Measurements from ENCODE around the gene PRM2.
"Not testable (repeated sequence)": the region's sequence is repeated elsewhere in the genome, so short reads cannot be mapped to it uniquely, and the experiment has no call there.

The PRM2 gene

GRCh38 chr16:11310997-11311561, 34.8 kb upstream of the PRM2 start:
- Mint-ChIP-seq H3K27ac (peak overlapping the region; percentile 81), H3K27me3 (no peaks in the 10 kb centered on the region), H3K4me3 (peak overlapping the region; percentile 49), H3K4me1 (peaks cover 83% of the 10 kb centered on the region), H3K36me3 (no peaks in the 10 kb centered on the region), H3K9me3 (peaks cover 3% of the 10 kb centered on the region)
- ATAC-seq, result peak; percentile 69

- peaks cover 83% of the 10 kb centered on the region for H3K4me1 Mint-ChIP-seq
- H3K36me3 Mint-ChIP-seq, result no peaks in the 10 kb centered on the region
- H3K4me3 Mint-ChIP-seq, result peak overlapping the region; percentile 46
- no peaks in the 10 kb centered on the region for H3K27me3 Mint-ChIP-seq
- peaks cover 3% of the 10 kb centered on the region for H3K9me3 Mint-ChIP-seq
- peak overlapping the region; percentile 81 for H3K27ac Mint-ChIP-seq
- ATAC-seq, result no peak
Observed at GRCh38 chr16:11310634-11310977, 34.3 kb upstream of the PRM2 start.

DNA sequence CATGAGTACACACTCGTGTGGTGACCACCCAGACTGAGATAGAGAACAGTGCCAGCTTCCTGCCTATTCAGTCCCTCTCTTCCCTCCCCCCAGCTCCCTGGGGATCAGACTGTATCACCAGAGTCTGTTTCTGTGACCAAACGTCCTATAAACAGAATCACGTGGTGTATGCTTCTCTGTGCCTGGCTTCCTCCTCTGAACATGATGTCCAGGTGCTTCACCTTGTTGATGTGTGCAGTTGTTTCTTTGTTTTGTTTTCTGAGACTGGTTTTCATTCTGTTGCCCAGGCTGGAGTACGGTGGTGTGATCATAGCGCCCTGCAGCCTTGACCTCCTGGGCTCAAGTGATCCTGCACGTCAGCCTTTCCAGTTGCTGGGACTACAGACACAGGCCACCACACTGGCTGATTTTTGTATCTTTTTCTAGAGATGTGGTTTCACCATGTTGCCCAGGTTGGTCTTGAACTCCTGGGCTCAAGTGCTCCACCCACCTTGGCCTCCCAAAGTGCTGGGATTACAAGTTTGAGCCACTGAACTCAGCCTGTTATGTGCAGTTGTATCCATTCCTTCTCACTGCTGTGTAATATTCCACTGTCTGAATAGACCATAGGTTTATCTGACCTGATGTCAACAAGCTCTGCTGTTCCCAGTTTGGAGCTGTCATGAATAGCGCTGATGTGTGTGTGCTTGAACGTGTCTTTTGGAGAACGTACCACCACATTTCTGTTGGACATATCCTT, 33.8 kb upstream of the PRM2 start:
- H3K9me3 Mint-ChIP-seq, result peaks cover 3% of the 10 kb centered on the region
- no peaks in the 10 kb centered on the region for H3K27me3 Mint-ChIP-seq
- H3K4me1 Mint-ChIP-seq, result peaks cover 82% of the 10 kb centered on the region
- H3K4me3 Mint-ChIP-seq, result peak overlapping the region; percentile 37
- H3K36me3 Mint-ChIP-seq, result no peaks in the 10 kb centered on the region
- H3K27ac Mint-ChIP-seq, result peak overlapping the region; percentile 81
- peak; percentile 76 for ATAC-seq

- Mint-ChIP-seq H3K4me1 (peaks cover 68% of the 10 kb centered on the region), H3K27ac (peak overlapping the region; percentile 81), H3K36me3 (no peaks in the 10 kb centered on the region), H3K4me3 (peak overlapping the region; percentile 49), H3K27me3 (no peaks in the 10 kb centered on the region), H3K9me3 (peaks cover 3% of the 10 kb centered on the region)
- peak; percentile 81 for ATAC-seq
Observed at GRCh38 chr16:11308493-11309283, 32.4 kb upstream of the PRM2 start.

DNA sequence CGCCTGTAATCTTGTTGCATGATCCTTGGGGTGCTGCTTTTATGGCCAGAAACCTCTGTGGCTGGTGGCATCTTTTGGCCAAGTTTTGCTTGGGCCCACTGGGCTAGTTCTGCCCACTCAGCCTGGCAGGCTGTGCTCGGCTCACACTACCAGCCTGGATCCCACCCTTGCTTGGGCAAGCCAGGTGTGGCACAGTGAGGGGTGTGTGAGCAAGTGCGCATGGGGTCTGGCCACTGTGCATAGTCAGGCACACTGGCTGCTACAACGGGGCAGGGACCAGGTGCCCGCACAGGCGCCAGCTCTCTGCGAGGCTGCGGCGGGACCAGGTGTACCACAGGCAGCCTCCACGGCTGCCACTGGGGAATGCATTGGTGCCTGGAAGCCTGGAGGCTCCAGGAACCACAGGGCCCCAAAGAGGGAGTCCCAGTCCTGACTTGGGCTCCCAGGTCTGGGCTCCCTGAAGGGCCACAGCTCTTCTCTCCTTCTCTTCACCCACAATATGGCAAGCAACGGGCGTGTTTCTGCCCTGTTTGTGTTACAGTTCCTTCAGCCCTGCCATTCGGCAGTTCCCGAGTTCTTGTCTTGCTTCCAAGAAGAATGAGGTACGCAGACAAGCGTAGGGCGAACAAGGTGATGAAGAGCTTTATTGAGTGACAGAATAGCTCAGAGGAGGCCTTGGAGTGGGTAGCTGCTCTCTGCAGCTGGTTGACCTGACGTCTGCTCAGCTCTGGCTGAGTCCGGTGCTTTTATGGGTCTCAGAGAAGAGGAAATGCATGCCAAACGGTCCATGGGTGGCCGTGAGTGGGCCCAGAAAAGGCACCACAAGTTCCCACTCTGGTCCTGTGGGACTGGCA, 31.6 kb upstream of the PRM2 start:
- Mint-ChIP-seq H3K27me3 (no peaks in the 10 kb centered on the region), H3K9me3 (peaks cover 3% of the 10 kb centered on the region), H3K27ac (peak overlapping the region; percentile 81), H3K4me3 (no peak overlapping the region), H3K36me3 (no peaks in the 10 kb centered on the region), H3K4me1 (peaks cover 65% of the 10 kb centered on the region)
- ATAC-seq, result no peak

DNA sequence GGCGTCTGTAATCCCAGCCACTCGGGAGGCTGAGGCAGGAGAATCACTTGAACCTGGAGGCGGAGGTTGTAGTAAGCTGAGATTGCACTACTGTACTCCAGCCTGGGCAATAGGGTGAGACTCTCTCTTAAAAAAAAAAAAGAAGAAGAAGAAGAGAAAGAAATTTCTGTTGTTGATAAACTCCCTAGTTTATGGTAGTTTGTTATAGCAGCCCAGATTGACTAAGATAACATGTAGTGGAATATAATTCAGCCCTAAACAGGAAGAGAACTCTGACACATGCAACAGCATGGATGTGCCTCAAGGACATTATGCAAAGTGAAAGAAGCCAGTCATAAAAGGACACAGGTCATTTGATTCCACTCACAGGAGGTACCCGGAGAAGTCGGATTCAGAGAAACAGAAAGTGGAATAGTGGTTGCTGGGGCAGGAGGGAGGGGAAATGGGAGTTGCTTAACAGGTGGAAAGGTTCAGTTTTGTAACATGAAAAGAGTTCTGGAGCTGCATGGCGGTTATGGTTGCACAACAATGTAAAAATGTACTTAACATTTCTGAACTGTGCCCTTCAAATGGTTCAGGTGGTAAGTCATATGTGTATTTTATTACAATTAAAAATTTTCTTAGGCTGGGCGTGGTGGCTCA, 30.8 kb upstream of the PRM2 start:
- Mint-ChIP-seq H3K4me3 (no peak overlapping the region), H3K36me3 (no peaks in the 10 kb centered on the region), H3K4me1 (peaks cover 58% of the 10 kb centered on the region), H3K27me3 (no peaks in the 10 kb centered on the region), H3K27ac (peak overlapping the region; percentile 81), H3K9me3 (peaks cover 3% of the 10 kb centered on the region)
- no peak for ATAC-seq

DNA sequence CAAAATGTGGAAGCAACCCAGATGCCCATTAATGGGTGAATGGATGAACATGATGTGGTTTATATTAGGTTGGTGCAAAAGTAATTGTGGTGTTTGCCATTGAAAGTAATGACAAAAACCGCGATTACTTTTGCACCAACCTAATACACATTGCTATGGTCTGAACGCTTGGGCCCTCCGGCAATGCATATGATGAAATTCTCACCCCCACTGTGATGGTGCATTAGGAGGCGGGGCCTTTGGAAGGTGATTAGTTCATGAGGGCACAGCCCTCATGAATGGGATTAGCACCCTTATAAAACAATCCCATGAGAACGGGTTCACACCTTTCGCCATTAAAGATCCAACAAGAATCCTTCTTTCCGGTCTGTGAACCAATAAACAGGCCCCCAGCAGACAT, 30.1 kb upstream of the PRM2 start:
- Mint-ChIP-seq H3K4me1 (peaks cover 51% of the 10 kb centered on the region), H3K4me3 (no peak overlapping the region), H3K27me3 (no peaks in the 10 kb centered on the region), H3K9me3 (peaks cover 3% of the 10 kb centered on the region), H3K27ac (peak overlapping the region; percentile 81), H3K36me3 (no peaks in the 10 kb centered on the region)
- ATAC-seq, result no peak

- peaks cover 3% of the 10 kb centered on the region for H3K9me3 Mint-ChIP-seq
- no peaks in the 10 kb centered on the region for H3K36me3 Mint-ChIP-seq
- no peak overlapping the region for H3K27ac Mint-ChIP-seq
- no peak overlapping the region for H3K4me3 Mint-ChIP-seq
- ATAC-seq, result no peak
- peaks cover 42% of the 10 kb centered on the region for H3K4me1 Mint-ChIP-seq
- H3K27me3 Mint-ChIP-seq, result no peaks in the 10 kb centered on the region
Observed at GRCh38 chr16:11303405-11304138, 27.3 kb upstream of the PRM2 start.

- Mint-ChIP-seq H3K4me1 (peaks cover 42% of the 10 kb centered on the region), H3K9me3 (peaks cover 3% of the 10 kb centered on the region), H3K36me3 (no peaks in the 10 kb centered on the region), H3K27ac (no peak overlapping the region), H3K4me3 (no peak overlapping the region), H3K27me3 (no peaks in the 10 kb centered on the region)
- no peak for ATAC-seq
Observed at GRCh38 chr16:11302977-11303376, 26.7 kb upstream of the PRM2 start.

DNA sequence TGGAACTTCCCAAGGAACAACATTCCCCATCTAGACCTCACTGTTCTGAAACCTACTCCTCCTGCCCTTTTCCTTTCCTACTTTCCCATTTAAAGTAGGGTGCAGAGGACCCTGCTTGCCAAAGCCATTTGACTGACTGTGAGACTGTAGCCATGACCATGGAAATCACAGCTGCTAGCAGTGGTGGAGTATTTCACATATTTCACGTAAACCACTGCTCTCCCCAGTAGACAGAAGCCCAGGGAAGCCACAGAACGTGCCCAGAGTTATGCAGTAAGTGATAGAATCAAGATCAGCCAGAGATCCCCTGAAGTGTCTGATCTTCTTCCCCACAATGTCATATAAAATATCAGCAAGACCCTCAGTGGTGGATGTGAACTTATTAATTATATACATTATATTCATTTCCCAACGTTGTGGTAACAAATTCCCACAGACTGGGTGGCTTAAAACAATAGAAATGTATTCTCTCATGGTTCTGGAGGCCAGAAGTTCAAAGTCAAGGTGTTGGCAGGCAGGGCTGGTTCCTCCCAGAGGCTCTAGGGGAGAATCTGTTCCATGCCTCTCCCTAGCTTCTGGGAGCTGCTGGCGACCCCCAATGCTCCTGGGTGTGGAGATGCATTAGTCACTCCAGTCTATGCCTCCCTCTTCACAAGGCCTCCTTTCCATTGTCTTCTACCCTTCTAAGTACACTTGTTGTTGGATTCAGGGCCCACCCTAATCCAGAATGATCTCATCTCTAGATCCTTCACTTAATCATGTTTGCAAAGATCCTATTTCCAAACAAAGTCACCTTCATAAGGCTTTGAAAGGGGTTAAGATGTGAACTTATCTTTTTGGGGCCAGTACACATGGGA, 25.6 kb upstream of the PRM2 start:
- Mint-ChIP-seq H3K36me3 (no peaks in the 10 kb centered on the region), H3K9me3 (no peaks in the 10 kb centered on the region), H3K4me1 (peaks cover 44% of the 10 kb centered on the region), H3K27me3 (no peaks in the 10 kb centered on the region), H3K27ac (peak overlapping the region; percentile 62), H3K4me3 (no peak overlapping the region)
- ATAC-seq, result no peak

GRCh38 chr16:11300560-11300892, 24.2 kb upstream of the PRM2 start:
- H3K4me3 Mint-ChIP-seq, result no peak overlapping the region
- no peaks in the 10 kb centered on the region for H3K36me3 Mint-ChIP-seq
- no peak for ATAC-seq
- H3K4me1 Mint-ChIP-seq, result peaks cover 42% of the 10 kb centered on the region
- no peaks in the 10 kb centered on the region for H3K9me3 Mint-ChIP-seq
- H3K27me3 Mint-ChIP-seq, result no peaks in the 10 kb centered on the region
- H3K27ac Mint-ChIP-seq, result peak overlapping the region; percentile 62

GRCh38 chr16:11299865-11300559, 23.7 kb upstream of the PRM2 start:
- no peak overlapping the region for H3K4me3 Mint-ChIP-seq
- no peak for ATAC-seq
- H3K27me3 Mint-ChIP-seq, result no peaks in the 10 kb centered on the region
- no peaks in the 10 kb centered on the region for H3K9me3 Mint-ChIP-seq
- H3K27ac Mint-ChIP-seq, result peak overlapping the region; percentile 62
- H3K36me3 Mint-ChIP-seq, result no peaks in the 10 kb centered on the region
- H3K4me1 Mint-ChIP-seq, result peaks cover 46% of the 10 kb centered on the region

DNA sequence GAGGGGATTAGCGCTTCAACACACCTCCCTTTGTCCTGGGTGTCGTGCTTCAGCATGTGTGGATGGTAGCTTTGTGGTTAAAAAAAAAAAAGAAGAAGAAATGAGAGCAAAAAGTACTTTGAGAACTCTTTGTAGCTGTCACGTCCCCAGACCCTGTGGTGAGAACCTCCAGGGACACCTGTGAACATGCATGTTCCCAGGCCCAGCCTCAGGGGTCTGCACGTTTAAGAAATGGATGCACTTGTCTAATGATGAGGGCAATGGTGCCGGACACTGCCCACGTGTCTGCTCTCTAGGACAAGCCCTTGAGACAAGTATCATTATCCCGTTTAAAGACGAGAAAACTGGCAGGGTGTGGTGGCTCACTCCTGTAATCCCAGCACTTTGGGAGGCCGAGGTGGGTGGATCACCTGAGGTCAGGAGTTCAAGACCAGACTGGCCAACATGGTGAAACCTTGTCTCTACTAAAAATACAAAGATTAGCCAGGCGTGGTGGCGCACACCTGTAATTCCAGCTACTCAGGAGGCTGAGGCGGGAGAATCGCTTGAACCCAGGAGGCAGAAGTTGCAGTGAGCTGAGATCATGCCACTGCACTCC, 22.8 kb upstream of the PRM2 start:
- H3K36me3 Mint-ChIP-seq, H3K27me3 Mint-ChIP-seq, H3K9me3 Mint-ChIP-seq: not testable (repeated sequence)
- ATAC-seq, result peak; percentile 27
- Mint-ChIP-seq H3K4me1 (peaks cover 54% of the 10 kb centered on the region), H3K27ac (peak overlapping the region; percentile 88), H3K4me3 (peak overlapping the region; percentile 10)

Measured in stimulated activated memory B cell treated with anti-CD40 and anti-IgM and Interleukin-4, amounts not matched to agents 10 μg/mL and 1 μg/mL and 100 μg/mL, for 72 hours (primary cell).